HG03457 (cell line): ENCODE results near the gene KLHDC4.
"Not testable (repeated sequence)": the region's sequence is repeated elsewhere in the genome, so short reads cannot be mapped to it uniquely, and the experiment has no call there.

ENCODE experiments used
- ATAC-seq: cut with Tn5 transposase; IDR thresholded peaks from one replicate; pipeline ENCODE4 v1.9.1; 2021; ENCODE audit warnings: moderate number of reproducible peaks; ENCODE audit not compliant: unreplicated experiment

The KLHDC4 gene

GRCh38 chr16:87788730-87789436, 23.1 kb upstream of the KLHDC4 start:
- not testable (repeated sequence) for ATAC-seq

- ATAC-seq, result not testable (repeated sequence)
Measured at GRCh38 chr16:87787451-87788091, 21.8 kb upstream of the KLHDC4 start.

- ATAC-seq, result no peak
Measured at GRCh38 chr16:87784812-87785211, 19.0 kb upstream of the KLHDC4 start.

- no peak for ATAC-seq
Measured at GRCh38 chr16:87782033-87782432, 16.2 kb upstream of the KLHDC4 start.

GRCh38 chr16:87780385-87780989, 14.7 kb upstream of the KLHDC4 start:
- ATAC-seq, result no peak

GRCh38 chr16:87778830-87779579, 13.2 kb upstream of the KLHDC4 start:
- ATAC-seq, result peak; percentile 38

GRCh38 chr16:87778476-87778829, 12.7 kb upstream of the KLHDC4 start:
- no peak for ATAC-seq

- ATAC-seq, result not testable (repeated sequence)
Measured at GRCh38 chr16:87773836-87774235, 8.1 kb upstream of the KLHDC4 start.

GRCh38 chr16:87767456-87767855, 1.7 kb upstream of the KLHDC4 start:
- not testable (repeated sequence) for ATAC-seq

GRCh38 chr16:87766485-87766797, 655 bp upstream of the KLHDC4 start:
- no peak for ATAC-seq

- ATAC-seq, result no peak
Measured at GRCh38 chr16:87765473-87765775, 362 bp downstream of the KLHDC4 start.

GRCh38 chr16:87764600-87765472, 950 bp downstream of the KLHDC4 start:
- no peak for ATAC-seq

- ATAC-seq, result no peak
Measured at GRCh38 chr16:87762620-87763019, 3.2 kb downstream of the KLHDC4 start.

GRCh38 chr16:87762071-87762571, 3.7 kb downstream of the KLHDC4 start:
- ATAC-seq, result no peak

GRCh38 chr16:87761060-87761459, 4.7 kb downstream of the KLHDC4 start:
- ATAC-seq, result no peak

- ATAC-seq, result no peak
Measured at GRCh38 chr16:87757841-87758426, 7.9 kb downstream of the KLHDC4 start.

- ATAC-seq, result no peak
Measured at GRCh38 chr16:87754535-87754934, 11.3 kb downstream of the KLHDC4 start.

GRCh38 chr16:87747626-87748414, 18.0 kb downstream of the KLHDC4 start:
- ATAC-seq, result no peak

- no peak for ATAC-seq
Measured at GRCh38 chr16:87746178-87746577, 19.6 kb downstream of the KLHDC4 start.
